Activated CD8-positive, alpha-beta memory T cell treated with anti-CD3 and anti-CD28 coated beads, Interleukin-2, amount 10 ng/mL, durations not matched to agents 7 days and 5 days (primary cell): Measurements from ENCODE around the gene CLCN7. TPM values are rescaled to one million over a fixed set of nuclear protein-coding genes. Genes with fewer than 3 reads are reported as not detected.
"Not testable (repeated sequence)": the region's sequence is repeated elsewhere in the genome, so short reads cannot be mapped to it uniquely, and the experiment has no call there.

ENCODE experiments used
- ATAC-seq: fragments of 150-1000 bp; cut with Tn5 transposase; one replicate; pipeline ENCODE4 v1.10.0; 2021; ENCODE audit warnings: moderate library complexity
- CTCF ChIA-PET: fragments of 350-600 bp; sonication (Branson Sonifier 250); formaldehyde crosslinking; loops from one replicate; lab custom pipeline; 2021; ENCODE audit warnings: antibody characterized with exemption; lab: Charles Lee
- DNase-seq: peaks from one replicate; pipeline ENCODE4 v3.0.0-alpha.2; 2020
- H3K27ac Mint-ChIP-seq: one replicate; pipeline ENCODE4 v1.8.0; 2021; ENCODE audit warnings: mild to moderate bottlenecking, mixed read lengths
- H3K27me3 Mint-ChIP-seq: one replicate; pipeline ENCODE4 v1.8.0; 2021; ENCODE audit warnings: mixed read lengths
- H3K36me3 Mint-ChIP-seq: one replicate; pipeline ENCODE4 v1.8.0; 2021; ENCODE audit warnings: mild to moderate bottlenecking, mixed read lengths
- H3K4me1 Mint-ChIP-seq: one replicate; pipeline ENCODE4 v1.8.0; 2021; ENCODE audit warnings: mixed read lengths
- H3K4me3 Mint-ChIP-seq: one replicate; pipeline ENCODE4 v1.8.0; 2021; ENCODE audit warnings: mild to moderate bottlenecking, moderate library complexity, mixed read lengths
- H3K9me3 Mint-ChIP-seq: one replicate; pipeline ENCODE4 v1.8.0; 2022; ENCODE audit warnings: low read depth, mixed read lengths
- total RNA-seq, 2 experiments: library from RNA; stranded (reverse); gene quantifications; one replicate each; pipeline ENCODE4 v1.2.3, GENCODE V29; 2021

CLCN7 gene
- total RNA-seq, 2 experiments from 2014 or later, result 53.0 to 60.5 TPM

DNA sequence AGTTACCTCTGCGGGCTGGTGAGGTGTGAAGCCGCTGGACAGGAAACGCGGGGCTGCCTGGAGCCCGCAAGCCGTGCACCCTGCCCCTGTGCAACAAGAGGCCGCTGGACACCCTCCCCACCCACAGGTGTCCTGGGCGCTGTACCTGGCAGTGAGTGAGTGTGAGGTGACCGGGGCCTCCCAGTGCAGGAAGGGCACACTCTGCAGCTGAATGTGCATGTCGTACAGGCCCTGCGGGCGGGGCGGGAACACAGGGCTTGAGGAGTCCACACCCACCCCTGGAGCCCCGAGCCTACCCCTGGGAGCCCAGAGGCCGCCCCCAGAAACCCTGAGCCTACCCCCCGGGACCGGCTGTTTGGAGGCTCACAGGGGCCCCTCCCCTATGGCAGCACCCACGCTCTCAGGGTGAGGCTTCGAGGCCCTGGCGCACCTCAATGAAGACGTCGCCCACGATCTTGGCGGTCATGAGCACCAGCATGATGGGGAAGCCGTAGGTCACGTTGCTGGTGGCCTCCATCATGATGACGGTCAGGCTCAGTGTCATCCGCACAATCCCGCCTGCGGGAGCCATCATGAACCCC, 26.2 kb downstream of the CLCN7 start:
- no peaks in the 10 kb centered on the region for H3K27me3 Mint-ChIP-seq
- no peak overlapping the region for H3K27ac Mint-ChIP-seq
- ATAC-seq, result no peak
- no peaks in the 10 kb centered on the region for H3K36me3 Mint-ChIP-seq
- H3K9me3 Mint-ChIP-seq, result no peaks in the 10 kb centered on the region
- peaks cover 3% of the 10 kb centered on the region for H3K4me1 Mint-ChIP-seq
- no peak overlapping the region for H3K4me3 Mint-ChIP-seq
- CTCF ChIA-PET, result no interaction called here
- no peak for DNase-seq

DNA sequence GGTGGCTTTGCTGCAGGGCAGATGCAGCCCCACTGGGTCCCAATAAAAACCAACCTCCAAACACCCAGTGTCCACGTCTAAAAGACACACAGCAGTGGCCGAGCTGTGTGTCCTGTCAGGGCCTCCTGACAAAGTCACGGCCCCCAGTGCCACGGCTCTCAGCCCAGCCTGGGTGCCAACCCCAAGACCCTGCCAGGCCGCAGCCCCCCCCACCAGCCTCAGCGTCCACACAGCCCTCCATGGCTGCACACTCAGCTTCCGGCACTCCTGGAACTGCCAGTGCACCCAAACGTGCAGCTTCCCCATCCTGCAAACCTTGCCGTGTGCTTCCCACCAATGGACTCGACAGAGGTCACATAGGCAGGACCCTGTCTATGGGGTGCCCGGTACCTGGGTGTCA, 26.9 kb downstream of the CLCN7 start:
- Mint-ChIP-seq H3K36me3 (no peaks in the 10 kb centered on the region), H3K27me3 (no peaks in the 10 kb centered on the region), H3K27ac (no peak overlapping the region), H3K4me3 (no peak overlapping the region), H3K4me1 (no peaks in the 10 kb centered on the region), H3K9me3 (no peaks in the 10 kb centered on the region)
- ATAC-seq (no peak), DNase-seq (no peak)
- CTCF ChIA-PET, result no interaction called here

DNA sequence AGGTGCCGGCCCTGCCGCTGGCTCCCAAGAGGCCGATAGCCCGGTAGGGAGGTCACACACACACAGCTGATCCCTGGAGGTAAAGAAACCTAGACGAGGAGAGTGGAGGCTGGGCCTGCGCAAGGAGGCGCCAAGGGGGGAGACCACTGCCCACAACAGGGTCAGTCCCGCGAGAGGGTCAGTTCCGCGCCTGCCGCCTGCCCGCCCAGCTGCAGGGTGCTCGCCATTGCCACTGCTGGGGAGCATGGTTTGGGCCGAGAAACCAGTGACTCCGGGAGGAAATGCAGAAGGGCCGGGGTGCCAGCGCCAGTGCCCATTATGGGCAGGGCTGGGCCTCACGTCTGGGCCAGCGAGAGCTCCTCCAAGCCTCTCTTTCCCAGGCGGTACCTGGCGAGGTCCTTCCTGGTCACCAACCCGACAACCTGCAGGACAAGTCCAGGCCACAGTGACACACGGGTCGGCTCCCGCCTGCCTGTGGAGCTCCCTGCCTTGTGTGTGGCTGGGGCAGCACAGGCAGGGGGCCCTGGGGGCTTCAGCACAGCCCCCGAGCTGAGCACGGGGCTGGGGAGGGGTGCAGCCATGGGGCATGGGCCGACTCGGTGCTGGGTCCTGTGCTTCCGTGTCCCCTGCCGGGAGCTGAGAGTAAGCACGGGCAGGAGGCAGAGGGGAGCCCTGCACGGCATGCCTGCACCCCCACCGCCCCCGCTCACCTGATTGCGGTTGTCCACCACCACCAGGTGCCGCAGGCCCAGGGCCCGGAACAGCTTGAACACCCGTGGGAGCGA, 28.3 kb downstream of the CLCN7 start:
- Mint-ChIP-seq H3K4me3 (no peak overlapping the region), H3K36me3 (no peaks in the 10 kb centered on the region), H3K27me3 (no peaks in the 10 kb centered on the region), H3K4me1 (no peaks in the 10 kb centered on the region), H3K27ac (no peak overlapping the region), H3K9me3 (no peaks in the 10 kb centered on the region)
- DNase-seq, result no peak
- no peak for ATAC-seq
- CTCF ChIA-PET, result interaction anchor here (0.6 kb wide), 1 partner anchor 16 kb away, joined by 4 read pairs; no protein-coding TSS in a partner anchor

DNA sequence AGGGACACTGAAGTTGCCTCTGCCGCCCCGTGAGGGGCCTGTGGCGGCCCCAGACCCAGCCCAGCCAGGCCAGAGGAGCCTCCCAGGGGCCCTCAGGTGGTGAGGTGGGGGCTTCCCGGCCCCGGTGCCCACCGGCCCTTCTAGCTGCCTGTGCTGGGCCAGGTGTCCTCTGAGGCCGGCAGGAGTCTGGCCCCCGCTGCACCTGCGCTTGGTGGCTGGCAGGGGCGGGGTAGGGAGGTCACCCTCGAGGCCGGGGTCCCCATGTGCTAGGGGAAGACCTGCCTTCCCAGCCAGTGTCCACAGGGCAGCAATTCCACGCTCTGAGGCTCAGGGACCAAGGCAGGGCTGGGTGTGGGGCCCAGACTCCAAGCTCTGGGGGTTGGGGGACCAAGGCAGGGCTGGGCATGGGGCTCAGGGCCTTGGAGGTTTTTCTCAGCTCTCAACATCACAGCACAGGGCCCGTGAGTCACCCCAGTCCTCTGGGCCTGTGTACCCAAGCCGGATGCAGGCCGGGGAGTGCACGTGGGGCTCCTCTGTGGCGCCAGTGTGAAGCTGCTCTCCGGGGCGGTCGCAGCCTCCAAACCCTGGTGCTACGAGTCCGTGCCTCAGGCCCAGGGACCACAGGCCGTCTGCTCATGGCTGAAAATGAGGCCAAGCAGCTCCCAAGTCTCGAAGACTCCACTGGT, 29.2 kb downstream of the CLCN7 start:
- H3K27ac Mint-ChIP-seq, result no peak overlapping the region
- ATAC-seq (no peak), DNase-seq (no peak)
- CTCF ChIA-PET, result interaction anchor here (0.6 kb wide), 1 partner anchor 17 kb away, joined by 4 read pairs; no protein-coding TSS in a partner anchor
- no peaks in the 10 kb centered on the region for H3K9me3 Mint-ChIP-seq
- H3K4me3 Mint-ChIP-seq, result no peak overlapping the region
- no peaks in the 10 kb centered on the region for H3K4me1 Mint-ChIP-seq
- no peaks in the 10 kb centered on the region for H3K36me3 Mint-ChIP-seq
- H3K27me3 Mint-ChIP-seq, result no peaks in the 10 kb centered on the region

DNA sequence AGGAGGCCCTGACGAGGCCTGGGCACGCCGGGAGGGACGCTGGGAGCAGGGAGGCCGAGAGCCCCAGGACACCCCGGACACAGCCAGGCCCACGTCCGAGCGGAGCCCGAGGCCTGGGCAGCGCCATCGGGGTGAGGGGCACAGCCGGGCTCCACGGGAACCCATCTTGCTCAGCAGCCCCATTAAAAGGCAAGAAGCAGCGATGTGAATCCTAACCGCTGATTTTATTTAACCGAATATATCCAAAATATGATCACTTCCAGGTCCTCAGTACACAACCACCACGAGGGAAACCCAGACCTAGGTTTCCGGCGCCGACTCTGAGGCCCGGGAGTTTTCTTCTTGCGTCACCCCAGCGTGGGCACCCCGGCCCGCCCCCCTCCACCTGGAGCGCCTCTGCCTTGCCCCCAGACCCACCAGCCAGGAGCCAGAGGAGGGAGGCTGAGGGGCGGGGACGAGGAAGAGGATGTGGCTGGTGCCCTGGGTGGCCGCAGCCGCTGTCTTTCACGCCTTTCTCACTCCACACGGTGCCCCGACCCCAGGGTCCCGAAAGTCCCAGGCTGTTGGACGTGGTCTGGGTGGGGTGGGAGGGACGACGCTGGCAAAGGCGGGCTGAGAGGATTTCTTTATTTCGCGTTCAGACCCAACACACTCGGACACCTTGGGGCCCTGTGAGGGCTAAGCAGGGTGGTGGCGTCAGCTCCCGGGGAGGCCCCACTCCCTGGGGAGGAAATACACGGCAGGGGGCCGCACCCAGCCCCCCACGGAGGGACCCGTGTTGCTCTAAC, 29.9 kb downstream of the CLCN7 start:
- DNase-seq (no peak), ATAC-seq (no peak)
- H3K9me3 Mint-ChIP-seq, result no peaks in the 10 kb centered on the region
- H3K27ac Mint-ChIP-seq, result no peak overlapping the region
- CTCF ChIA-PET, result no interaction called here
- H3K27me3 Mint-ChIP-seq, result no peaks in the 10 kb centered on the region
- H3K36me3 Mint-ChIP-seq, result no peaks in the 10 kb centered on the region
- no peaks in the 10 kb centered on the region for H3K4me1 Mint-ChIP-seq
- no peak overlapping the region for H3K4me3 Mint-ChIP-seq

DNA sequence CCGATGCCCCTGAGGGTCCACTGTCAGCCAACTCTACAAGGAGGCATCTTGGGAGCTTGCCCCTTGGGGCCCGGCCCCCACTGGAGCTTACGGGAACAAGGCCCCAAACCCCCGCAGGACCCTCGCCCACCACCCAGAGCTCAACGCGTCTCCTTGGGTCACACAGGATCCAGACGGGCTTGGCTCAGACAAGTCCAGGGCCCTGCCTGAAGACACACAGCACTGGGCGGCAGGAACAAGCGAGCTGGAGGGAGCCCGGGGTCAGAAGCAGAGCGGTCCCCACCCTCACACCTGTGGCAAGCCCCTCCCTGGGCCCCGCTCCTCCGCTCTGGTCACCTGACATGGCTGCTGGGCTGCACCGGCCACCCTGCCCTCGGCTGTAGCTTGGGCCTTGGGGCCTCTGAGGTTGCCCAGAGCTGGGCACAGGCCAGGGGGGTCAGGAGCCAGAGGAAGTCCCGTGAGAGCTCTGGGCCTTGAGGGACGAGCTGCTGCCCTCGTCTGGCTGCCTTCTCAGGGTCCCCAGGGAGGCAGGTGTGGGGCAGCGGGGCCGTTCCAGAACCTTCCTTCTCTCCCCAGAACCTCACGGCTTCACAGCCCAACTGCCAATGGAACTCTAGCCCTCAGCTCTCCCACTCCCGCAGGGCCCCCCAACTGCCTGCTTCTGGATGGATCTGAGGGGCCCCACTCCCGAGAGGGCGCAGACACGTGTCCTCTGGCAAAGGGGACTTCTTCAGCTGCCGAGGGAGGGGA, 30.7 kb downstream of the CLCN7 start, which contains the start of gene CCDC154:
CCDC154 (minus strand) TSS at position 577 of the 750 bp plus-strand sequence; CDS start at position 343, 234 bp downstream.
- Mint-ChIP-seq H3K27ac (no peak within 1 kb of the TSS), H3K27me3 (no peaks in the 10 kb centered on the region)

DNA sequence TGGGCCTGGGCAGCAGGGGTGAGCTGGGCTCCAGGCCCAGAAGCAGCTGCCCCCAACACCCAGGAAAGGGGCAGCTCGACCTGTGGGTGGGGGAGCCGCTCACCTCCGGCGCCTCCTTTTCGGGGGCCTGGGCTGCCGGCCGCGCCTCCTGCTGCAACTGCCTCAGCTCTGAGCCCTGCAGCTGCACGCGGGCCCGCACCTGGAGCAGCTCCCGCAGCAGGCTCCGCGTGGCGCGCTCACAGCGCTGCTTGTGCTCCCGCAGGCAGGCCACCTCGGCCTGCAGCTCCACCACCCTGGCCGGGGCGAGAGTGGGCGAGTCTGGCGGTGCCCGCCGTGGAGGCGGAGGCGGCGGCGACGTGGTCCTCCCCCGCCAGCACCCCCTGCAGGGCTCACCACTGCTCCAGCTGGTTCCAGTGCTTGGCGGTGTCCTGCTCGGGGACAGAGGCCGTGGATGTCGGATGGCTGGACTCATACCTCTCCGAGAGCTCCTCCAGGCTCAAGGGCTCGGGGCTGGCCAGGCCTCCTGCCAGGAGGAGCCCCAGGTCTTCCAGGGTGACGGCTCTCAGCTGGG, 31.3 kb downstream of the CLCN7 start:
- CTCF ChIA-PET, result no interaction called here
- H3K9me3 Mint-ChIP-seq, result no peaks in the 10 kb centered on the region
- DNase-seq (no peak), ATAC-seq (no peak)
- no peaks in the 10 kb centered on the region for H3K36me3 Mint-ChIP-seq
- H3K27me3 Mint-ChIP-seq, result no peaks in the 10 kb centered on the region
- no peak overlapping the region for H3K4me3 Mint-ChIP-seq
- H3K4me1 Mint-ChIP-seq, result no peaks in the 10 kb centered on the region
- no peak overlapping the region for H3K27ac Mint-ChIP-seq

More for the DNA sequence above, 30.7 kb downstream of the CLCN7 start, which contains the start of gene CCDC154:
- H3K4me1 Mint-ChIP-seq, result no peaks in the 10 kb centered on the region
- ATAC-seq (no peak), DNase-seq (no peak)
- H3K9me3 Mint-ChIP-seq, result no peaks in the 10 kb centered on the region
- H3K36me3 Mint-ChIP-seq, result no peaks in the 10 kb centered on the region
- CTCF ChIA-PET, result no interaction called here
- H3K4me3 Mint-ChIP-seq, result no peak within 1 kb of the TSS

DNA sequence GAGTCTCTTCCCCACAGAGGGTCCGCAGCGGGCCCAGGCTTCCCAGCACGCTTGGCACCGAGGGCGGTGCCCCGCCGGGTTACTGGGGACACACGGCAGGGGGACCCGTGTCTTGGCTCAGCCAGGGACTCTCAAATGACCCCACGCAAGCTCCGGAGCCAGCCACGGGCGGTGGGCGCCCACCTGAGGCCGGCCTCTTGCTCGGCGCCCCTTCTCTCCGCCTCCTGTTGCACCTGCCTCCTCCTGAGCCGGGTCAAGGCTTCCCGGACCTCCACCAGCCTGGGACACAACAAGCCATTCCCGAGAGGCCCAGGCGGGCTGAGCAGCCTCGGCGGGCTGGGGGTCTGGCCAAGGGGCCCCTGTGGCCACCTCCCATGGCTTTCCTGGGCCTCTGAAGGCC, 32.1 kb downstream of the CLCN7 start:
- H3K4me3 Mint-ChIP-seq, result no peak overlapping the region
- CTCF ChIA-PET, result no interaction called here
- H3K27me3 Mint-ChIP-seq, result no peaks in the 10 kb centered on the region
- no peaks in the 10 kb centered on the region for H3K4me1 Mint-ChIP-seq
- H3K9me3 Mint-ChIP-seq, result no peaks in the 10 kb centered on the region
- no peak for ATAC-seq
- no peak for DNase-seq
- no peak overlapping the region for H3K27ac Mint-ChIP-seq
- no peaks in the 10 kb centered on the region for H3K36me3 Mint-ChIP-seq

DNA sequence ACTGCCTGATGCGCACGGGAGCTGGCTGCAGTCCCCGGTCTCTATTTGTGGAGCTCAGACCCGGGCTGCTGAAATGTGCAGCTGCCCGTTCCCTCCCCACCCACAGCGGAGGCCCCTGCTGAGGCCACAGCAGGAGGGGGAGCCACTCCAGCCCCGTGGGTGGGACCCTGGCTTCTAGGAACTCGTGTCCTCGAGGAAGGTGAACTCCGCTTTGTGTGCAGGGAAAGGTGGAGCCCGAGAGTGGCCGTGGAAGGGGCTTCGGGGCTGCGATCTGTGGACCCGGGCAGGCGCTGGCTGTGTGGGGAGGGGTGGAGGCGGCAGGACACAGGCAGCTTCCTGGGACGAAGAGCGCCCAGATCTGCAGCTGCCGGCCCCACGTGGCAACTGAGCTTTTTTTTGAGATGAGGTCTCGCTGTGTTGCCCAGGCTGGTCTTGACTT, 33.4 kb downstream of the CLCN7 start:
- H3K4me1 Mint-ChIP-seq, result no peaks in the 10 kb centered on the region
- no peaks in the 10 kb centered on the region for H3K9me3 Mint-ChIP-seq
- no peaks in the 10 kb centered on the region for H3K27me3 Mint-ChIP-seq
- H3K27ac Mint-ChIP-seq, result no peak overlapping the region
- no peak for DNase-seq
- ATAC-seq, result no peak
- H3K36me3 Mint-ChIP-seq, result no peaks in the 10 kb centered on the region
- CTCF ChIA-PET, result no interaction called here
- H3K4me3 Mint-ChIP-seq, result no peak overlapping the region

DNA sequence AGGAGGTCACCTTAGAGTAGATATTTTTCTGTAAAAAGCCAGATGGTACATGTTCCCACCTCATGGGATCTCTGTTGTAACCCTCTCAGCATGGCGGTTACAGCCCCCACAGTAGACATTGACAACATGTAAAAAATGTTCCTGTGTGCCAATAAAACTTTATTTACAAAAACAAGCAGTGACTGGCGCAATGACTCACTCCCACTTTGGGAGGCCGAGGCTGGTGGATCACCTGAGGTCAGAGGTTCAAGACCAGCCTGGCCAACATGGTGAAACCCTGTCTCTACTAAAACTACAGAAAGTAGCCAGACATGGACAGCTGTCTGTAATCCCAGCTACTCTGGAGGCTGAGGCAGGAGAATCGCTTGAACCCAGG, 35.1 kb downstream of the CLCN7 start:
- H3K4me3 Mint-ChIP-seq, DNase-seq, H3K27me3 Mint-ChIP-seq, H3K27ac Mint-ChIP-seq, ATAC-seq, CTCF ChIA-PET, H3K4me1 Mint-ChIP-seq, H3K9me3 Mint-ChIP-seq, H3K36me3 Mint-ChIP-seq: not testable (repeated sequence)

DNA sequence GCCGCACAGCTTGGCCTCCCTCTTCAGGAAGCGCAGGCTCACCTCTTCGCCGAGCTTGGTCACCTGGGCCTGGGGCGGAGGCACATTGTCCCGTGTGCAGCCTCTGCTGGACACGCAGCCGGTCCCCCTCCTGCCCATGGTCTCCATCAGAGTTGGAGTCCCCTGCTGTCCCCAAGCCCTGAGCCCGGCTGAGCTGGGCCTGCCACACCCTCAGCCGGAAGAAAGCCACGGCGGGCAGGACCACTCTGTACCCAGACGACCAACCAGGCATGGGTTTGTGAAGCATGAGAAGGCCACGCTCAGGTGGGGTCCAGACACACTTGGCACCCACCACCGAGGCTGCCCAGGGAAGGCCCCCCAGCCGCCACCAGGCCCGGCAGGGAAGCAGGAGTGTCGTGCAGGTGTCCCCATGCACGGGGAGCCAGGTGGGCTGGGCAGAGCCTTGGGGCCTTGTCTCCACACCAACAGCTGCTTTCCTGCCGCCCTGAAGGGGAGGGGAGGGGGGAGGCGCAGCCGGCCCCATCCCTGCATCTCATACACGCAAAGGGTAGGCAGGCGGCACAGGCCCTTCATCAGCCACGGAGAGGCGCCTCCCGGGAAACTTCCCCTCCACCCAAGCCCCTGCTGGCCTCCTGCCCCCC, 35.6 kb downstream of the CLCN7 start:
- Mint-ChIP-seq H3K4me3 (no peak overlapping the region), H3K27me3 (no peaks in the 10 kb centered on the region)
- CTCF ChIA-PET, result interaction anchor here (0.5 kb wide), 1 partner anchor 58 kb away, joined by 3 read pairs; no protein-coding TSS in a partner anchor

More for the DNA sequence above, 35.6 kb downstream of the CLCN7 start:
- DNase-seq, result no peak
- H3K9me3 Mint-ChIP-seq, result no peaks in the 10 kb centered on the region
- no peak overlapping the region for H3K27ac Mint-ChIP-seq
- H3K4me1 Mint-ChIP-seq, result no peaks in the 10 kb centered on the region
- no peak for ATAC-seq
- H3K36me3 Mint-ChIP-seq, result no peaks in the 10 kb centered on the region
